Activated CD4-positive, alpha-beta memory T cell treated with anti-CD3 and anti-CD28 coated beads for 36 hours (primary cell): ENCODE measurements around the gene DNAH17. TPM values are rescaled to one million over a fixed set of nuclear protein-coding genes. Genes with fewer than 3 reads are reported as not detected.

Source experiments
- CTCF ChIA-PET: fragments of 350-600 bp; sonication (Branson Sonifier 250); formaldehyde crosslinking; loops from one replicate; lab custom pipeline; 2021; ENCODE audit warnings: antibody characterized with exemption, inconsistent platforms; lab: Charles Lee
- POLR2A ChIA-PET: fragments of 350-600 bp; sonication (Branson Sonifier 250); formaldehyde crosslinking; loops from one replicate; lab custom pipeline; 2021; ENCODE audit warnings: antibody characterized with exemption; lab: Charles Lee
- DNase-seq: peaks from one replicate; pipeline ENCODE4 v3.0.0-alpha.2; 2020
- H3K27ac Mint-ChIP-seq: one replicate; pipeline ENCODE4 v1.8.0; 2021; ENCODE audit warnings: mixed read lengths
- H3K27me3 Mint-ChIP-seq: one replicate; pipeline ENCODE4 v1.8.0; 2021; ENCODE audit warnings: mixed read lengths
- H3K36me3 Mint-ChIP-seq: one replicate; pipeline ENCODE4 v1.8.0; 2021; ENCODE audit warnings: mixed read lengths
- H3K4me1 Mint-ChIP-seq: one replicate; pipeline ENCODE4 v1.8.0; 2021; ENCODE audit warnings: low read depth, mixed read lengths
- H3K4me3 Mint-ChIP-seq: one replicate; pipeline ENCODE4 v1.8.0; 2021; ENCODE audit warnings: mild to moderate bottlenecking, mixed read lengths
- H3K9me3 Mint-ChIP-seq: one replicate; pipeline ENCODE4 v1.8.0; 2021; ENCODE audit warnings: mixed read lengths
- intact Hi-C: fragments of 100-400 bp; cut with micrococcal nuclease; formaldehyde crosslinking; loops from one replicate; pipeline ENCODE4 v1.15.1; 2023
- total RNA-seq, 2 experiments: library from RNA; stranded (reverse); gene quantifications; one replicate each; pipeline ENCODE4 v1.2.3, GENCODE V29; 2021

Gene DNAH17, protein sequence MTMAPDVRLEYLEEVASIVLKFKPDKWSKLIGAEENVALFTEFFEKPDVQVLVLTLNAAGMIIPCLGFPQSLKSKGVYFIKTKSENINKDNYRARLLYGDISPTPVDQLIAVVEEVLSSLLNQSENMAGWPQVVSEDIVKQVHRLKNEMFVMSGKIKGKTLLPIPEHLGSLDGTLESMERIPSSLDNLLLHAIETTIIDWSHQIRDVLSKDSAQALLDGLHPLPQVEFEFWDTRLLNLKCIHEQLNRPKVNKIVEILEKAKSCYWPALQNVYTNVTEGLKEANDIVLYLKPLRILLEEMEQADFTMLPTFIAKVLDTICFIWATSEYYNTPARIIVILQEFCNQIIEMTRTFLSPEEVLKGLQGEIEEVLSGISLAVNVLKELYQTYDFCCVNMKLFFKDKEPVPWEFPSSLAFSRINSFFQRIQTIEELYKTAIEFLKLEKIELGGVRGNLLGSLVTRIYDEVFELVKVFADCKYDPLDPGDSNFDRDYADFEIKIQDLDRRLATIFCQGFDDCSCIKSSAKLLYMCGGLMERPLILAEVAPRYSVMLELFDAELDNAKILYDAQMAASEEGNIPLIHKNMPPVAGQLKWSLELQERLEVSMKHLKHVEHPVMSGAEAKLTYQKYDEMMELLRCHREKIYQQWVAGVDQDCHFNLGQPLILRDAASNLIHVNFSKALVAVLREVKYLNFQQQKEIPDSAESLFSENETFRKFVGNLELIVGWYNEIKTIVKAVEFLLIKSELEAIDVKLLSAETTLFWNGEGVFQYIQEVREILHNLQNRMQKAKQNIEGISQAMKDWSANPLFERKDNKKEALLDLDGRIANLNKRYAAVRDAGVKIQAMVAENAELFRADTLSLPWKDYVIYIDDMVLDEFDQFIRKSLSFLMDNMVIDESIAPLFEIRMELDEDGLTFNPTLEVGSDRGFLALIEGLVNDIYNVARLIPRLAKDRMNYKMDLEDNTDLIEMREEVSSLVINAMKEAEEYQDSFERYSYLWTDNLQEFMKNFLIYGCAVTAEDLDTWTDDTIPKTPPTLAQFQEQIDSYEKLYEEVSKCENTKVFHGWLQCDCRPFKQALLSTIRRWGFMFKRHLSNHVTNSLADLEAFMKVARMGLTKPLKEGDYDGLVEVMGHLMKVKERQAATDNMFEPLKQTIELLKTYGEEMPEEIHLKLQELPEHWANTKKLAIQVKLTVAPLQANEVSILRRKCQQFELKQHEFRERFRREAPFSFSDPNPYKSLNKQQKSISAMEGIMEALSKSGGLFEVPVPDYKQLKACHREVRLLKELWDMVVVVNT (N-terminal part only)
- total RNA-seq = under 1 TPM; 0.21 to 0.29 TPM

DNA sequence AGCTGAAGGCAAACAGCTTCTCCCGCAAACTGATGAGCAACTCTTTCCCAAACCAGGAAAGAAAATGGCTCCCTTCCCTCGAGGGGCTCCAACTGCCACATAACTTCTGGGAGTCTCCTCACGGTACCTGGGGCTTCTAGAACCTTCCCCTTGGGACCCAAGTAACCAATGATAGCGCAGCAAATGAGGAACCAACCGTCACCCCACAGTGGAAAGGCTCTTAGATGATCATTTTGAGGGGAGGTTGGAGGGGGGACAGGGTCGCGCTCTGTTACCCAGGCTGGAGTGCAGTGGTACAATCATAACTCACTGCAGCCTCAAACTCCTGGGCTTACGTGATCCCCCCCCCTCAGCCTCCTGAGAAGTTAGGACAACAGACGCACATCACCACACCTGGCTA is at the start of gene DNAH17:
DNAH17 (minus strand) TSS at position 101 of the 400 bp plus-strand sequence. CDS start 2,339 bp downstream, outside the sequence.
- Mint-ChIP-seq H3K4me1 (no peaks in the 10 kb centered on the region), H3K4me3 (no peak within 1 kb of the TSS), H3K27me3 (peaks cover 1% of the 10 kb centered on the region), H3K36me3 (no peaks in the 10 kb centered on the region), H3K9me3 (no peaks in the 10 kb centered on the region), H3K27ac (no peak within 1 kb of the TSS)
- no peak for DNase-seq
- POLR2A ChIA-PET = no interaction called here
- CTCF ChIA-PET = no interaction called here
- intact Hi-C loops = no loop called here

DNA sequence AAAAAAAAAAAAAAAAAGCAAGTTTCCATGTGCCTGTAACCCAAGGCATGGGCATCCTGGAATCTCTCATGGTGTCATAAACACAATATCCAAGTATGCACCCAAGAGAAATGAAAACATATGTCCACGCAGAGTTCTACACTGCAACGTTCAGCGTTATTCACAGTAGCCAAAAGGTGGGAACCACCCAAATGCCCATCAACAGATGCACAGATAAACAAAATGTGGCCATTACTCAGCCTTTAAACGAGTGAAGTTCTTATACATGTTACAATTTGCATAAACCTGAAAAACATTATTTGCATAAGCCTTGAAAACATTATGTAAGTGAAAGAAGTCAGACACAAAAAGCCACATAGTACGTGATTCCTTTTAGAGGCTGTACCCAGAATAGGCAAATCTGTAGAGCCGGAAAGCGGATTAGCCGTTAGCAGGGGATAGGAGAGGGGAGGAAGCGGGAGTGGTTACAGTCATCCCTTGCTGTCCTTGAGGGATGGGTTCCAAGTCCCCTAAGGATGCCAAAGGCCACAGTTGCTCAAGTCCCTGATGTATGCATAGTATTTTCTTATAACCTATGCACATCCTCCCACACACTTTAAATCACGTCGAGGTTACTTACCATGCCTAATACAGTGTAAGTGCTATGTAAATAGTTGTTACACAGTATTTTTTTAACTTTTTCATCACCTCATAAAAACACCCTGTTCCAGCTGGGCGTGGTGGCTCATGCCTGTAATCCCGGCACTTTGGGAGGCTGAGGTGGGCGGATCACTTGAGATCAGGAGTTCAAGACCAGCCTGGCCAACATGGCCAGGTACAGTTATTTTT is 47.3 kb upstream of the DNAH17 start:
- intact Hi-C loops = no loop called here
- no peaks in the 10 kb centered on the region for H3K27me3 Mint-ChIP-seq
- H3K4me3 Mint-ChIP-seq = no peak overlapping the region
- no peaks in the 10 kb centered on the region for H3K4me1 Mint-ChIP-seq
- POLR2A ChIA-PET = no interaction called here
- no peaks in the 10 kb centered on the region for H3K36me3 Mint-ChIP-seq
- DNase-seq = no peak
- H3K9me3 Mint-ChIP-seq = peaks cover 2% of the 10 kb centered on the region
- CTCF ChIA-PET = no interaction called here
- H3K27ac Mint-ChIP-seq = no peak overlapping the region

DNA sequence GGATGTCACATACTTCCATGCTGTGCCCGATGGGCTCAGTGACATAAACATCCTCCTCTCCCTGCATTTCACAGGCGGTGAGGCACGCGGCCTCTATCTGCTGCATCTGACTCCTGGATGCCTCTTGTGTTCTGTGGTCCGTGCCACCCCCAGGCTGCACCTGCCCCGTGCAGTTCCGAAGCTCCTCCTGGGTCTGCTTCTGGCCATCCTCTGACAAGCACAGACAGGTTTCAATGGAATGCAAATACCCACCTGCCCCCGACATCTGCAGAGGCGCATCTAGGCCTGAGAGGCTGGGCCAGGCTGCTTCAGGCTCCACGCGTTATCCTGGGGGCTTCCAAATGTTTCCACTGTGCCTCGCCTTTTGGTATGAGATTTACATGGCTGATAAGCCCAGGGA is 46.3 kb upstream of the DNAH17 start:
- CTCF ChIA-PET = no interaction called here
- no peak overlapping the region for H3K27ac Mint-ChIP-seq
- H3K36me3 Mint-ChIP-seq = no peaks in the 10 kb centered on the region
- intact Hi-C loops = no loop called here
- no peaks in the 10 kb centered on the region for H3K27me3 Mint-ChIP-seq
- no peak for DNase-seq
- no peaks in the 10 kb centered on the region for H3K4me1 Mint-ChIP-seq
- POLR2A ChIA-PET = no interaction called here
- peaks cover 2% of the 10 kb centered on the region for H3K9me3 Mint-ChIP-seq
- H3K4me3 Mint-ChIP-seq = no peak overlapping the region

DNA sequence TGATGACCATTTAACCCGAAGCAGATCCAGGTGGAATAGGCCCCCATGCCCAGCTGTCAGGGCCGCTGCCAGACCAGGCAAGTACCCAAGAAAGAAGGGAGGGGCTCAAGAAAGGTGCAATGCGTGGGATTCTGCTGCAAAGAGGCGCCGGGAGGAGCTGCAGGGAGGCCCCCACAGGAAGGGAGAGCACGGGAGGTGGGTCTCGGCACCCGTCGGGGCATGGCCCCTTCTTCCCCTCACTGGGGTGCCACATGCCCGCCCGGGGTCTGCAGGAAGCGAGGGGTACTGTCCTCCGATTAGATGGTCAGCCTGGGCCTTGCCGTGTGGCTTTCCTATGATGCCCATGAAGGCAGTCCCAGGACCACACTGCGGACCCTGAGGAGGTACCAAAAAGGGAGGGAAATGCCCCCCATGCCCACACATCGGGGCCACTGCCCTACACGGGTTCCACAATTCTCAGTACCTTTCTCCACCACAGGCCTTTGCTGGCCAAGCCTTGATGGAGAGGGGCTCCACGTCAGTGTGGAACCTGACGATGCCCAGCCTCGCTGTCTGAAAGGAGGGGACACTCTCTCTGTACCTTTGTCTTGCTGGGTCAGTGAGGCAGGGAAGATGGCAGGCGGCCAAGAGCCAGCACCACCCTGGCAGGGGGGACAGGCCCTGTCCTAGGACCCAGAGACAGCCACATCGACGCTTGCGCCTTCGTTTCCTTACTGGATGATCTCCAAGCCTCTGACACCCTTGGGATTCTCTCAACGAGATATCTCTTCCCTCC is 45.5 kb upstream of the DNAH17 start:
- ChIA-PET POLR2A (no interaction called here), CTCF (no interaction called here)
- Mint-ChIP-seq H3K27me3 (no peaks in the 10 kb centered on the region), H3K4me3 (no peak overlapping the region), H3K27ac (no peak overlapping the region), H3K36me3 (no peaks in the 10 kb centered on the region), H3K9me3 (peaks cover 2% of the 10 kb centered on the region), H3K4me1 (no peaks in the 10 kb centered on the region)
- no peak for DNase-seq
- intact Hi-C loops = no loop called here

DNA sequence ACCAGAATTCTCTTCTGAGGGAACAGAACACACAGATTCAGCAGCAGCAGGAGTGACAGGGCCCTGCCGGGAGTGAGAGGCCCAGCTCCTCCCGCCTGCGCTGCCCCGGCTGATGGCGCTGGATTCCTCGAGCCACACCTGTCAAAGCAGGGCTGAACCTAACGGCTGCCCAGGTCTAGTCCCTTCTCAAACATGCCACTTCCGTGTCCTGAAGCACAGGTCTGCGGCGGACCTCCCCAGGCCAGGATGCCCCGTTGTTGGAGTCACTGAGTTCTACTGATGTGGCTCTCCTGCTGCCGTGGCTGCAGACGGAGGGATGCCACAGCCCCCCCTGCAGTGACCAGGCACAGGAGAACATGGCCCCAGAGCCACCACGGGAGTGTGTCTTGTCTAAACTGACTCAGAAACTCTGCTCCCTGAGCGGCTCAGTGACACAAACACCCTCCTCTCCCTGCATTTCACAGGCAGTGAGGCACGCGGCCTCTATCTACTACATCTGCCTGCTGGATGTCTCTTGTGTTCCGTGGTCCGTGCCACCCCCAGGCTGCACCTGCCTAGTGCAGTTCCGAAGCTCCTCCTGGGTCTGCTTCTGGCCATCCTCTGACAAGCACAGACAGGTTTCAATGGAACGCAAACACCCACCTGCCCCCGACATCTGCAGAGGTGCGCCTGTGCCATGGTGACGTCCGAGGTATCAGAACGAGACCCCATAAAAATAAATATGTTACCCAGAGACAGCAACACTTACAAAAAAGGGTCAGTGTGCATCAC is 44.7 kb upstream of the DNAH17 start:
- no peaks in the 10 kb centered on the region for H3K27me3 Mint-ChIP-seq
- CTCF ChIA-PET = no interaction called here
- intact Hi-C loops = no loop called here

DNA sequence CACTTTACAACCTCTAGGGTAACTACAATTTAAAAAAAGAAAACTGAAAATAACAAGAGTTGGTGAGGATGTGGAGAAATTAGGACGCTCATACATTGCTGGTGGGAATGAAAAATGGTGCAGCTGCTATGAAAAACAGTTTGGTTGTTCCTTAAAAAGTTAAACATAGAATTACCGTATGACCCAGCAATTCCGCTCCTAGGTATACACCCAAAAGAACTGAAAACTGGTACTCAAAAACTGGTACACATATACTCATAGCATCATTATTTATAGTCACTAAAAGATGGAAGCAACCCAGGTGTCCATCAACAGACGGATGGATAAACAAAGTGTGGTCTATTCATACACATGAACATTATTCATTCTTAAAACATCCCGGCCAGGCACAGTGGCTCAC is 42.9 kb upstream of the DNAH17 start:
- H3K4me1 Mint-ChIP-seq = no peaks in the 10 kb centered on the region
- DNase-seq = no peak
- ChIA-PET CTCF (no interaction called here), POLR2A (no interaction called here)
- H3K27ac Mint-ChIP-seq = no peak overlapping the region
- intact Hi-C loops = no loop called here
- no peaks in the 10 kb centered on the region for H3K27me3 Mint-ChIP-seq
- no peaks in the 10 kb centered on the region for H3K36me3 Mint-ChIP-seq
- no peak overlapping the region for H3K4me3 Mint-ChIP-seq
- H3K9me3 Mint-ChIP-seq = peaks cover 2% of the 10 kb centered on the region

More for the DNA sequence above, 44.7 kb upstream of the DNAH17 start:
- POLR2A ChIA-PET = no interaction called here
- H3K27ac Mint-ChIP-seq = no peak overlapping the region
- DNase-seq = no peak
- H3K9me3 Mint-ChIP-seq = peaks cover 2% of the 10 kb centered on the region
- H3K36me3 Mint-ChIP-seq = no peaks in the 10 kb centered on the region
- no peaks in the 10 kb centered on the region for H3K4me1 Mint-ChIP-seq
- no peak overlapping the region for H3K4me3 Mint-ChIP-seq

DNA sequence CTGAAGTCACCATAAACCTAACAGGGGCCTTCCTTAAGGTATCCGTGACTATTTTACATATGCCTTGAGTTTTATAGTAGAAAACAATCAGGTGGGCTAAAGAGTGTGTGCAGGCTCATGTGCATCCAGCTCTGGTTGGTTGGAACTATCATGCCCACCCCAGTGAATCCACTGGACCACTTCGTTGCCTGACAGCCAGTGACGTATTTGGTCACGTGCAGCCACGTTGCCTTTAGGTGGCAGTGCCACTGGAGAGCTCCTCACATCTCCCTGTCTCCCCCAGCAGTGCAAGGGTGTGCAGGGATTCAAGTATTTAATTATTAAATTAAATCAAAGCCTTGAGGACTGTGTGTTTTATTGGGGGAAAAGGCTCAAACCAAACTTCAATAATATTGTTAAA is 42.1 kb upstream of the DNAH17 start:
- no peak overlapping the region for H3K4me3 Mint-ChIP-seq
- H3K36me3 Mint-ChIP-seq = no peaks in the 10 kb centered on the region
- intact Hi-C loops = no loop called here
- H3K27ac Mint-ChIP-seq = no peak overlapping the region
- no peak for DNase-seq
- no peaks in the 10 kb centered on the region for H3K27me3 Mint-ChIP-seq
- peaks cover 2% of the 10 kb centered on the region for H3K9me3 Mint-ChIP-seq
- CTCF ChIA-PET = no interaction called here
- POLR2A ChIA-PET = no interaction called here
- no peaks in the 10 kb centered on the region for H3K4me1 Mint-ChIP-seq

DNA sequence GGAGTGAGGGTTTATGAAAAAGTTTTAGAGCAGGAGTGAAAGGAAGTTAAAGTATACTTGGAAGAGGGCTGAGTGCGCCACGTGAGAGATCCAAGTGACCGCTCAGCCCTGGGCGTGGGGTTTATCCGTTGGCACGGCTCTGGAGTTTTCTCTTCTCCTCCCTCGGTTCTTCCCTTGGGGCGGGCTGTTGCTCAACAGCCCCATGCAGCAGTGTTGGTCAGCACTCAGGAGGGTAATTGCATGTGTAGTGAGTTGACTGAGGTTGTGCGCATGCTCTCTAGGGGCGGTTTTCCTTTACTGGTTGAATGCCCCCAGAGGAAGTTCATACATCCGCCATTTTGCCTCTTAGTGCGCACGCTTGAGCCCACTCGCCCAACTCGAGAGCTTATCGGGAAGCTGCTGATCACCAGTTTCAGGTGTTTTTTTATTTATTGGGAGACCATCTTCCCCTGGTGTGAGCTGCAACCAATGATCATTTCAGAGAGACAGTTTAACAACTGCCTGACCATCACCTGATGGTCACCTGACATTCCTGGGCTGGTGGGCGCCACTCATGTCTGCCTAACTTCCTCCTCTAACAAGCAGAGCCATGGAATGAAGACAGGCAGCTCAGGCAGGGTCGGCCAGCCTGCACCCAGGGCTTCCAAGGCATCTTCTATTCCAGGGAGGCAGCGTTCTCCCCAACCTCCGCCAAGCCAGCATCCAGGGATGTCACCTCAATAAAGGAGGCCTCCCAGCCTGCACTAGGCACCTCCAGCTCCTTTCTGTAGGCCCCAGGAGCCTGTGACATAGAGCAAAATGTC is 41.3 kb upstream of the DNAH17 start:
- H3K4me1 Mint-ChIP-seq = no peaks in the 10 kb centered on the region
- no peak overlapping the region for H3K4me3 Mint-ChIP-seq
- H3K27me3 Mint-ChIP-seq = no peaks in the 10 kb centered on the region
- DNase-seq = no peak
- H3K27ac Mint-ChIP-seq = no peak overlapping the region
- POLR2A ChIA-PET = no interaction called here
- H3K36me3 Mint-ChIP-seq = no peaks in the 10 kb centered on the region
- intact Hi-C loops = no loop called here
- H3K9me3 Mint-ChIP-seq = peaks cover 2% of the 10 kb centered on the region
- CTCF ChIA-PET = interaction anchor here (0.8 kb wide), 1 partner anchor 472 kb away, joined by 3 read pairs; no protein-coding TSS in a partner anchor

DNA sequence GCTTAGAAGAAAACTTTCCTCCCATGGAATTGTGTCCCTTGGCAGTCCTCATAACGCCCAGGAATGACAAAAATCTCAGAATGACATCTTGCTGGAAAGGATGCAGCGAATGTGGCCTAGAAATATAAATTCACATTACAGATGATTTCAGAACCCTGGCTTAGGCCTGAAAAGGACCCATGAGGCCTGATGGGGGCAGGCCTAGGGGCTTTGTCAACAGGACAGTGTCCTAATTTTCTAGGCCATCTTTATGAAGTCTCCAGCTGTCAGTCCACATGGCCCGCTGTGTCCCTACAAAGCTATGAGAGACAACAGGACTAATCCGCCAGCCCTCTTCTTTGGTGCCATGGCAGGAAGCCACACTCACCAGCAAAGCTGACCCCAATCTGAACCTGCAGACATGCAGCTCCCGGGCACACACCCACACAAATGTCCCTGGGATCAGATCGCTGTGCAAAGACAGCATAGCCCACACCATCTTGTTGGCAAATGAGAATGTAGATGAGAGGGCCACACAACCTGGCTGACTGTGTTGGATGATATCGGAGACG is 40.4 kb upstream of the DNAH17 start:
- Mint-ChIP-seq H3K27ac (no peak overlapping the region), H3K36me3 (no peaks in the 10 kb centered on the region), H3K9me3 (peaks cover 2% of the 10 kb centered on the region), H3K4me1 (no peaks in the 10 kb centered on the region), H3K4me3 (no peak overlapping the region), H3K27me3 (no peaks in the 10 kb centered on the region)
- DNase-seq = no peak
- CTCF ChIA-PET = no interaction called here
- POLR2A ChIA-PET = no interaction called here
- intact Hi-C loops = no loop called here

DNA sequence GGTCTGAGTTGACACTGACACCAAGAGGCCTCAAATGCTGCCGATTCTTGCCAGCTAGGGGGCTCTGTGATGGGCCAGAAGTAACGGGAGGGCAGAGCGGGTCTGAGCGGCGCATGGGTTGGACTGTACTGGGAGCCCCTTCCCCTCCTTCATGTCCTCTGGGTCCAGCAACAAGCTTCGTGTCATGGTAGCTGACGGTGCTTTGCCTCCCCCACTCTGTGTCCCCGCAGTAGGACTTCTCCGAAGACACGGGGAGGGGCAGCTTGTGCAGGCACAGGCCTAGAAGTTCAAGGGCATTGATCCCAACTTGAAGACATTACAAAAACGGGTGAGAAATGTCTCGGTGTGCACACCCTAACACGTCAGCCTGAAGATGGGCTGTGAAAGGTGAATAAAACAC is 39.8 kb upstream of the DNAH17 start:
- H3K4me1 Mint-ChIP-seq = no peaks in the 10 kb centered on the region
- no peaks in the 10 kb centered on the region for H3K27me3 Mint-ChIP-seq

More for the DNA sequence above, 39.8 kb upstream of the DNAH17 start:
- no peaks in the 10 kb centered on the region for H3K36me3 Mint-ChIP-seq
- POLR2A ChIA-PET = no interaction called here
- intact Hi-C loops = no loop called here
- H3K27ac Mint-ChIP-seq = no peak overlapping the region
- CTCF ChIA-PET = no interaction called here
- no peak for DNase-seq
- no peak overlapping the region for H3K4me3 Mint-ChIP-seq
- H3K9me3 Mint-ChIP-seq = peaks cover 2% of the 10 kb centered on the region
